ENCODE data around the gene SPEM3. TPM values are rescaled to one million over a fixed set of nuclear protein-coding genes. Genes with fewer than 3 reads are reported as not detected.

Gene SPEM3
- total and polyA plus RNA-seq, 2 donors (not counting 3 experiments of a cell fraction or from before 2014, with no cell fraction given) = not detected

GRCh38 chr17:7380321-7380720 lies 48.3 kb upstream of the SPEM3 start:
- no peak for DNase-seq (ENCODE audit: low read depth, low spot score)
- ChIA-PET POLR2A (no interaction called here), CTCF (interaction anchor here (1.0 to 3.0 kb wide), 3 partner anchors 23 to 180 kb away, joined by 4 to 14 read pairs (median 4); partner anchors contain the start of genes TMEM256 and TMEM95)
- Histone ChIP-seq H3K9me3 (replicated peaks; ENCODE audit: control insufficient read depth, insufficient read depth, low read length) (no peaks in the 10 kb centered on the region), H3K4me2 (ENCODE audit: insufficient read depth, low read length) (no peak overlapping the region), H3K27me3 (ENCODE audit: control insufficient read depth in 2 of 2, insufficient read depth in 2 of 2, low read length in 2 of 2) (peaks cover 25 to 33% of the 10 kb centered on the region in 2 experiments), H3K4me1 (ENCODE audit: control insufficient read depth, extremely low read depth, insufficient read depth, low read length) (peaks cover 5% of the 10 kb centered on the region), H3K4me3 (replicated peaks in 1 of 3; ENCODE audit: insufficient read depth in 1 of 3, low read depth in 1 of 3, low read length in 3 of 3) (no peak overlapping the region), H3K79me2 (ENCODE audit: control insufficient read depth, insufficient read depth, low read length) (no peaks in the 10 kb centered on the region), H3K9me1 (replicated peaks; ENCODE audit: control insufficient read depth, extremely low read depth, insufficient read depth, low read length) (no peaks in the 10 kb centered on the region), H3K36me3 (ENCODE audit: control insufficient read depth in 2 of 2, extremely low read depth in 1 of 2, insufficient read depth in 2 of 2, low read length in 2 of 2) (no peaks in the 10 kb centered on the region), H3K9ac (replicated peaks; ENCODE audit: extremely low read depth, insufficient read depth, low read length) (no peak overlapping the region), H3K27ac (ENCODE audit: insufficient read depth, low read depth, low read length) (no peak overlapping the region), H4K20me1 (replicated peaks; ENCODE audit: control insufficient read depth, extremely low read depth, insufficient read depth, low read length) (no peaks in the 10 kb centered on the region), H2AFZ (ENCODE audit: low read depth, low read length) (no peak overlapping the region)
- no TSS peak for BruUV-seq (replicated peaks)
- dilution Hi-C loops (cut with MboI; ENCODE audit: extremely low pct_ligation_motif_present, low sequenced_read_pairs) = no loop called here
- no peak for TF ChIP-seq POLR2A (IDR thresholded peaks at IDR 0.05; ENCODE audit: low read depth, low read length)
- TF ChIP-seq EZH2 (IDR thresholded peaks at IDR 0.05; ENCODE audit: borderline replicate concordance, low read depth, low read length, severe bottlenecking) = no peak
- no peak for TF ChIP-seq FOS (IDR thresholded peaks at IDR 0.05; ENCODE audit: borderline replicate concordance, insufficient read depth, low read length)
- TF ChIP-seq MYC (IDR thresholded peaks at IDR 0.05; ENCODE audit: low read depth, low read length) = no peak
- TF ChIP-seq JUN (IDR thresholded peaks at IDR 0.05; ENCODE audit: borderline replicate concordance, insufficient read depth, insufficient read length, low read depth) = no peak
- TF ChIP-seq GATA2 (IDR thresholded peaks at IDR 0.05; ENCODE audit: insufficient read depth, insufficient read length, low read depth, low read length) = no peak
- TF ChIP-seq CTCF (IDR thresholded peaks at IDR 0.05; ENCODE audit: extremely low read depth in 1 of 2, insufficient read depth in 1 of 2, low read depth in 1 of 2, low read length in 2 of 2) = no peak
- no peak for TF ChIP-seq POLR2AphosphoS5 (IDR thresholded peaks at IDR 0.05; ENCODE audit: insufficient read depth, low read depth, low read length)
- no peak for TF ChIP-seq MAX (IDR thresholded peaks at IDR 0.05; ENCODE audit: insufficient read depth, insufficient read length)
- FAIRE-seq = no peak
- intact Hi-C loops (cut with micrococcal nuclease) = no loop called here

Measured in endothelial cell of umbilical vein (primary cell).